Activated CD4-positive, CD25-positive, alpha-beta regulatory T cell treated with anti-CD3 and anti-CD28 coated beads, Interleukin-2, amount 50 U/mL, for 24 hours (primary cell): ENCODE measurements around the gene MLXIPL.
A peak's percentile ranks its signal among the peaks of the same experiment; 100 is the strongest.
"Not testable (repeated sequence)": the region's sequence is repeated elsewhere in the genome, so short reads cannot be mapped to it uniquely, and the experiment has no call there.

ENCODE experiments used
- ATAC-seq, 2 donors: fragments of 150-1000 bp; cut with Tn5 transposase; one replicate each; pipeline ENCODE4 v1.10.0; 2021; ENCODE audit warnings: mild to moderate bottlenecking in 1 of 2, moderate library complexity in 1 of 2

The MLXIPL gene, protein sequence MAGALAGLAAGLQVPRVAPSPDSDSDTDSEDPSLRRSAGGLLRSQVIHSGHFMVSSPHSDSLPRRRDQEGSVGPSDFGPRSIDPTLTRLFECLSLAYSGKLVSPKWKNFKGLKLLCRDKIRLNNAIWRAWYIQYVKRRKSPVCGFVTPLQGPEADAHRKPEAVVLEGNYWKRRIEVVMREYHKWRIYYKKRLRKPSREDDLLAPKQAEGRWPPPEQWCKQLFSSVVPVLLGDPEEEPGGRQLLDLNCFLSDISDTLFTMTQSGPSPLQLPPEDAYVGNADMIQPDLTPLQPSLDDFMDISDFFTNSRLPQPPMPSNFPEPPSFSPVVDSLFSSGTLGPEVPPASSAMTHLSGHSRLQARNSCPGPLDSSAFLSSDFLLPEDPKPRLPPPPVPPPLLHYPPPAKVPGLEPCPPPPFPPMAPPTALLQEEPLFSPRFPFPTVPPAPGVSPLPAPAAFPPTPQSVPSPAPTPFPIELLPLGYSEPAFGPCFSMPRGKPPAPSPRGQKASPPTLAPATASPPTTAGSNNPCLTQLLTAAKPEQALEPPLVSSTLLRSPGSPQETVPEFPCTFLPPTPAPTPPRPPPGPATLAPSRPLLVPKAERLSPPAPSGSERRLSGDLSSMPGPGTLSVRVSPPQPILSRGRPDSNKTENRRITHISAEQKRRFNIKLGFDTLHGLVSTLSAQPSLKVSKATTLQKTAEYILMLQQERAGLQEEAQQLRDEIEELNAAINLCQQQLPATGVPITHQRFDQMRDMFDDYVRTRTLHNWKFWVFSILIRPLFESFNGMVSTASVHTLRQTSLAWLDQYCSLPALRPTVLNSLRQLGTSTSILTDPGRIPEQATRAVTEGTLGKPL

DNA sequence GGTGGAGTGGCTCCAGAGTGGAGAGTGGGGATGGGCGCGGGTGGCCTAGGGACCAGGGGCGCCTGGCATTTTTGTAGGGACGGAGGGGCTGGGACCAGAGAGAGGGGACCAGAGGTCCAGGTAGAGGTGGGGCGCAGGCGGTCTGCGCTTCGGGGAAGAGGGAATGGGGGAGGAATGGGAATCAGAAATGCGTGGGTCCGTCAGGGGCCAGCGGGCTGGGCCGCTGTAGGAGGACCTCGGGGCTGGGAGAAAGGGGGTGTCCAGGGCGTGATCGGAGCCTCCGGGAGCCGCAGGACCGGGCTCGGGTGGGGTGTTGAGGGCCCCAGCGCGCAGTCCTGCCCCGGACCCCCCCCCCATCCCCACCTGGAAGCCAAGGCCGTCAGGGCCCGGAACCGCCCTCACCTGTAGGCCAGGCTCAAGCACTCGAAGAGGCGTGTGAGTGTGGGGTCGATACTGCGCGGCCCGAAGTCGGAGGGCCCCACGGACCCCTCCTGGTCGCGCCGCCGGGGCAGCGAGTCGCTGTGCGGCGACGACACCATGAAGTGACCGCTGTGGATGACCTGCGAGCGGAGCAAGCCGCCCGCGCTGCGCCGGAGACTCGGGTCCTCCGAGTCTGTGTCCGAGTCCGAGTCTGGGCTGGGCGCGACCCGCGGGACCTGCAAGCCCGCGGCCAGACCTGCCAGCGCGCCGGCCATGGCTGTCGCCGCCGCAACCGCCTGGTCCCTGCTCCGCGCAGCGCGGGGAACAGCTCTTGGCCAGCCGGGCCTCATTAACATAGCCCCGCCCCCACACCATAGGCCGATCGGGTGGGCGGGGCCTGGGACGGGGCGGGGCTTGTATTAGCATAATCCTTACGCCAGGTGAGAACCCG is at the start of gene MLXIPL:
TSS of gene MLXIPL (minus strand) at position 725 of the 871 bp plus-strand sequence. CDS start at position 695, 30 bp downstream.
- peak; percentile 46 to 62 for ATAC-seq

DNA sequence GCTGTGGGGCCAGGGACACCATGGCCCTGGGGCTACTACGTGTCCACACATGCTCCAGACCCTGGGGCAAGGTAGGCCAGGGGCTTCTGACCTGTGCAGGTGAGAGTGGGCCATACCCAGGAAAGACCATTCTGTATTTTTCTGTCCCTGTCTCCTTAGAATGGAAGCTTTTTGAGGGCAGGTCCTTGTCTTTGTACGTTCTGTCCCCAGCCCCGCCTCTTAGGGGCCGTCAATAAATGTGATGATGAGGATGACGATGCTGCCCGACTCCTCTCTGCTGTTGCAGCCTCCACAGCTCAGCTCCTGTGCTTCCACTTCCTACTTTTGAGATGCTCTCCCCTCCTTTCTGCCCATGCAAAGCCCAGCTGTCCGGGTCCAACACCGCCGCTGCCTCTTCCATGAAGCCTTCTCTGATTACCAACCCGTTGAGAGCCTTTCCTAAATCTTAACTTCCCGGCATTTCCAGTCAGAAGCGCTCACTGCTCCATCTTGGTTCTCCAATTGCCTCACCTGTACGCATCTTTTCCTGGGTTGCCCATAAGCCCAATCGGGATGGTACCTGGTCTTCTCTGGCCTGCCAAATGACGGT is 47.6 kb upstream of the MLXIPL start:
- ATAC-seq, result no peak

DNA sequence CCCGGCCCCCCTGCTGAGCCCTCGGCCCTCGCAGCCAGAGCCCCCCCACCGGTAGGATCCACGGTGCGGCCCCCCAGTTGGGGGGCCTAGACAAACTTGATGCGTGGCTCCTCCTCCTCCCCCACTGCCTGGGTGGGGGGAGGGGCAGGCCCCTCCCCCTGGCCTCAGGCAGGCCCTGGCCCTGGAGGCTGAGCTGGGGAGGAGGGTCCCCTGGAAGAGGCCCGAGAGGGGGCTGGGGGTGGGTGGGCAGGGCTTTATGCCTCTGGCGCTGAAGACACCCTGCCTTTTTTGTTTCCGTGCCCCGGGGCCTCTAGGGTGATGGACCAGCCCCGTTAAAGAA is 47.0 kb upstream of the MLXIPL start:
- ATAC-seq, result no peak

DNA sequence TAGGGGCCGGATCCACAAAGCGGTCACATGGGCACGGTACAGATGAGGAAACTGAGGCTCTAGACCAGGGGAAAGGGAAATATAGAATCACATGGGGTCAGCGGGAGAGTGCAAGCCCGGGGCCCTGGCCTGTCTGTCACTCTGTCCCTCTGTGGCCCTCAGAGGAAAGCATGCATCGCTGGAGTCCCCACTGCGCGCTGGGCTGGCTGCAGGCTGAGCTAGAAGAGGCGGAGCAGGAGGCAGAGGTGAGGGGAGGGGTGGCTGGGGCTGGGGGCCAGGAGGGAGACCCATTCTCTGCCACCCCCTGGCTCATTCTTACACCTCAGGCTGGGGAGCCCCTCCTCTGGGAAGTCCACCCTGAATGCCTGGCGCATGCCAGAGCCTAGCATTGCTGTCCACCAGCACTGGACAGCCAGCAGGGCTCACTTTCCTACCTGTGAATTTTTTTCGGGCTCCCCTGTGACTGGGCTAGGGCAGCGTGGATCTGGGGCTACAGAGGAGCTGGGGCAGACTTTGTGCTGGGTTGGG is 45.6 kb upstream of the MLXIPL start:
- no peak for ATAC-seq

DNA sequence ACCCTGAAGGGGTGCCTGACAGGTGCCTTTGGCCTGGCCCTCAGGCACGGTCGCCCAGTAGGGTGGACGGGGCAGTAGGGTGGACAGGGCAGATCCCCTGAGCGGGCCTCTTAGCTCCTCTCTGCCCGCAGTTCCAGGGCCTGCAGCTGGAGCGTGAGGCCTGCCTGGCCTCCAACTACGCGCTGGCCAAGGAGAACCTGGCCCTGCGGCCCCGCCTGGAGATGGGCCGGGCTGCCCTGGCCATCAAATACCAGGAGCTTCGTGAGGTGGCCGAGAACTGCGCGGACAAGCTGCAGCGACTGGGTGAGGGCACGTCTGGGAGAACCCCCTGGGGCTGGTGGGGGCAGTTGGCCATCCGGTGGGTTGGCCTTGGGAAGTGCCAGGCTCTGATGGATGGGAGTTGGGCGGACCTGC is 45.0 kb upstream of the MLXIPL start:
- ATAC-seq, result no peak

DNA sequence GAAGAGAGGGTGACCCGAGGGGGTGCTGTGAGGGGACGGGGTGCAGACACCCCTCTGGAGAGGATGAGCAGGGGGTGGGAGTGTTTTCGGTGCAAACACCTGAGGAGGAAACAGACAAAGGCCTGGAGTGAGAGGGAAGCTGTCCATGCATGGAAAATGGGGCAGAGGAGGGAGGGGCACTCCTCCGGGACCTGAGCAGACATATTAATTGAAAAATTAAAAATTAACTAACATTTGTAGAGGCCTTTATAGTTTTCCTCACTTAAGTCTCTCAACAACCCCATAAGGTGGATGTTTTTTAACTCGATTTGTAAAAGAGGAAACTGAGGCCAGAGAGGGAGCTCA is 44.5 kb upstream of the MLXIPL start:
- ATAC-seq, result no peak

DNA sequence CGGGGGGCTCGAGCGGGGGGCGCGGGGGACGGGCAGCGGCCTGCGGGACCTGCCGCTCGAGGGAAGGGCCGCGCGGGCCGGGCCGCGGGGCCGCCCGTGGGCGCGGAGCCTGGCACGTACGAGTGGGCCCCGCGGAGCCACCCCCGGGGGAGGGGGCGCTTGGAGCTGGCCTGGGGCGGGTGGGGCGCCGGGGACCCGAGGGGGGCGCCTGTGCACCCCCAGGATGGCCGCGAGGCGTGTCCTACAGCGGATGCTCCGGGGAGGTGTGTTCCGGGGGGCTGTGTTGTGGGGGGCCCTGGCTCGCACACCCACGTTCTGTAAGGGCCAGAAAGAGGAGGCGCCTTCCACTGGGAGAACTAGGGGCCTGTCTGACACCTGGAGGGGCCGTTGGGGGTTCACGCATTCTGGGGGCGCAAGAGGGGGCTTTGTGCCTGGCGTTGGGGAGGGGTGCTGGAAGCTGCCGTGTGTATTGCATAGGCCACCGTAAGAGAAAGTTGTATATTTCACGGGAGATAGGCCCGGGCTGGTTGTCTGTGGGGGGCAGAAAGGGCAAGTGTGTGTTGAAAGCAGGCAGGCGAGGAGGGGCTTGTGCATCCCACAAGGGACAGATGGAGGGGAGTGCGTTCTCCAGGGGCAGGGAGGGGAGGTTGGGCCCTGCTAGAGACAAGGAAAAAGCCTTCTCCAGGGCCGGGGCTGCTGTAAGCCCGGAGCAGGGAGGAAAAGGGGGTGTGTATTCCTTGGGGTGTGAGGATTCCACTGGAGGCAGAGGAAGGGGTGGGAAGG is 44.0 kb upstream of the MLXIPL start:
- no peak for ATAC-seq

DNA sequence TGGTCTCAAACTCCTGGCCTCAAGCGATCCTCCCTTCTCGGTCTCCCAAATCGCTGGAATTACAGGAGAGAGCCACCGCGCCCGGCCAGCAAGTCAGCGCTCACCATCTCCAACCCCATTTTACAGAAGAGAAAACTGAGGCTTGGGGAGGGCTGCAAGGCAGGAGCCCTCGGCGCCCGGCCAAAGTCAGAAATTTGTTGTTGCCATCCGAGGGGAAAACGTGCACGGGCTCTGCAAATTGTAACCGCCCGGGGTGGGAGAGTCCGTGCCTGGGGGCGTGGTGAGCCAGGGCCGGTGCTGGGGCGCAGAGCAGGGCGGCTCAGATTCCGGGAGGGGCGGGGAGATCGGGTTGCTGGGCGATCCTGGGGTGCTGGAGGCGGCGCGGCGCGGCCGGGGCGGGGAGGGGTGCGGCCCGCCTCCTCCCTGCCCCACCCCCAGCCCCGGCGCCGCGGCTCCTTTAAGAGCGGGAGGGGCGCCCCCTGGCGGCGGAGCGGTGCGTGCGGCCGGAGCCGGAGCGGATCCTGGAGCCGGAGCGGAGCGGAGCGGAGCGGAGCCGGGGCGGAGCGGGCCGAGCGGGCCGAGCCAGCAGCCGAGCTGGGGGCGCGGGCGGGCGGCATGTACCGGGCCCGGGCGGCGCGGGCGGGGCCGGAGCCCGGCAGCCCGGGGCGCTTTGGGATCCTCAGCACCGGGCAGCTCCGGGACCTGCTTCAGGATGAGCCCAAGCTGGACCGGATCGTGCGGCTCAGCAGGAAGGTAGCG is 43.2 kb upstream of the MLXIPL start, which contains the start of gene VPS37D:
TSS of gene VPS37D (plus strand) at position 488 of the 759 bp plus-strand sequence. CDS start at position 616, 128 bp downstream.
- ATAC-seq, result peak; percentile 93 to 94

DNA sequence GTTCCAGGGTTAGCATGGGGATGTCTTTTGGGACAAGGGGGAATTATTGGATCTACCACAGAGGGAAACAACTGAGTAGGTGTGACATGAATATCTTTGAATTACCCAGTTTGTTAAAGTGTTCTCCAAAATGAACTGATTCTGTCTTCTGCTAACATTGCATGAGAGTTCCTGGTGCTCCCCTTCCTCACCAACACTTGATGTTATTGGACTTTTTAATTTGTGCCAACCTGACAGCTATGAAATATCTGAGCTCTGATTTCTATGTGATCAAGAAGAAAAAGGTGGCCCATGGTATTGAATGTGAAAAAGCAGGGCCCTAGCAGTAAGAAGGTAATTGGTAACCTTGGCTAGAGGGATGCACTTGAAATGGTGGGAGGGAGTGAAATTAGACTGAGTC is 38.7 kb upstream of the MLXIPL start:
- ATAC-seq, result no peak

DNA sequence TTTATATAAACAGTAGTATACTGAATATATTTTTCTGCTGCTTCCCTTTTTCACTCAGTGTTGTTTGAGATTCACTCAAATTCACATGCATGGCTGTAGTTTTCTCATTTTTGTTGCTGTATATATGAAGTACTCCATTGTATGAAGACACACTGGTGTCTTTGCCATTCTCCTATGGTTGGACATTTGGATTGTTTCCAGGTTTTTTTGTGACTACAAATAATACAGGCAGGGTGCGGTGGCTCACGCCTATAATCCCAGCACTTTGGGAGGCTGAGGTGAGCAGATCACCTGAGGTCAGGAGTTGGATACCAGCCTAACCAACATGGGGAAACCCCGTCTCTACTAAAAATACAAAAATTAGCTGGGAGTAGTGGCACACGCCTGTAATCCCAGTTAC is 36.3 kb upstream of the MLXIPL start:
- not testable (repeated sequence) for ATAC-seq

DNA sequence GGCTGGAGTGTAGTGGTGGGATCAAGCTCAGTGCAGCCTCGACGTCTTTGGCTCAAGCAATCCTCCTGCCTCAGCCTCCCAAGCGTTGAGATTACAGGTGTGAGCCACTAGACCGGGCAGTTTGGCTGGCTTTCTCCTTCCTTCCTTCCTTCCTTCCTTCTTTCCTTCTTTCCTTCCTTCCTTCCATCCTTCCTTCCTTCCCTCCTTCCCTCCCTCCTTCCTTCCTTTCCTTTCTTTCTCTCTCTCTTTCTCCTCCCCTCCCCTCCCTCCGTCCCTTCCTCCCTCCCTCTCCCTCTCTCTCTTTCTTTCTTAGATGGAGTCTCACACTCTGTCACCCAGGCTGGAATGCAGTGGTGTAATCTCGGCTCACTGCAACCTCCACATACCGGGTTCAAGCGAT is 35.7 kb upstream of the MLXIPL start:
- no peak for ATAC-seq

DNA sequence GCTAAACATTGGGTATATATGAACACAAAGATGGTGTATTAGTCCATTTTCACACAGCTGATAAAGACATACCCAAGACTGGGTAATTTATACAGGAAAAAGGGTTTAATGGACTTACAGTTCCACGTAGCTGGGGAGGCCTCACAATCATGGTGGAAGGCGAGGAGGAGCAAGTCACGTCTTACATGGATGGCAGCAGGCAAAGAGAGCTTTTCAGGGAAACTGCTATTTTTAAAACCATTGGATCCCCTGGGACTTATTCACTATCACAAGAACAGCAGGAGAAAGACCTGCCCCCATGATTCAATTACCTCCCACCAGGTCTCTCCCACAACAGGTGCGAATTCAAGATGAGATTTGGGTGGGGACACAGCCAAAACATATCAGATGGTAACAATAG is 31.0 kb upstream of the MLXIPL start:
- not testable (repeated sequence) for ATAC-seq

DNA sequence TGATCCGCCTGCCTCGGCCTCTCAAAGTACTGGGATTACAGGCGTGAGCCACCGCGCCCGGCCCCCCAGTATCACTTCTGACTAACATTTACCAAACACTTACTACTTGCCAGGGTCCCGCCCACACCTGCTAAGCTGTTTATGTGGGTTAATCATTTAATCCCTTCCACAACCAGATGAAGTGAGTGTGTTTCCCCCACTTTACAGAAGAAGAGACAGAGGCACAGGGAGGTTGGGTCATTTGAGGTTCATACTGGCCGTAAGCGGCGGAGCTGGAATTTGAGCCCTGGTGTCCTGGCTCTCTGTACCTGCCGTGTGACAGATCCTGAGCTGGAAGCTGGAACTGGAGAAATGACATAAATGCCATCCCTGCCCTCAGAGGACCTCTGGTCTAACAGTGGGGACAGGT is 28.2 kb upstream of the MLXIPL start:
- no peak for ATAC-seq

DNA sequence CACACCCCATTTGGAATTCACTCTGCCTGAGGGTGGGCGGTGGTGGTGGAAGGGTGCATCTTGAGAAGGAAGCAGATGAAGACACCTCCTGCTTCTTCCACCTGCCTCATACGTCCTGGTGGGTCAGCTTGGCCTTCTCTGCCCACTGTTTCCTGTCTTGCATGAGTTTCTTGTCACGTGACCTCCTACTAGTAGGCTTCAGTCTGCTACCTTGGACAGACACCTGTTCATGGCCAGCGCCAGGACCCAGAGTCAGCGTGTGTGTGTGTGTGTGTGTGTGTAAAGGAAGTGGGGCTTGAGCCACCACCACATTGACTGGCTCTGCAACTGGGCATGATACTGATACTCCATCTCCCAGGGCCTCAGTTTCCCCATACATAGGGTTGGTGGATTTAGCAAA is 26.2 kb upstream of the MLXIPL start:
- ATAC-seq, result no peak

DNA sequence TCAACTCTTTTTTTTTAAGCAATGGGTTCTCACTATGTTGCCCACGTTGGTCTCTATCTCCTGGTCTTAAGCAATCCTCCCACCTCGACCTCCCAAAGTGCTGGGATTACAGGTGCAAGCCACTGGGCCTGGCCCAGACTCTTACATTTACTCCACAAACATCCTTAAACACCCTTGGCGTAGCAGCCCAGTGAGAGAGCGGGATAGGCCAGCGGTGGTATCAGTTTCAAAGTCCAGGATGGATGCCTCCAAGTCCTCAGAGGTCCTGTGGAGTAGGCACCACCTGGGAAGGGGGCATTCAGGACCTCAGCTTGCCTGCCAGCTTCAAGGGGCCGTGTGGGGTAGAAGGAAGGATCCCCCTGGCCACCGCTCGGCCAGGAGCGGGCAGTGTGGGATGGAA is 25.3 kb upstream of the MLXIPL start:
- ATAC-seq, result no peak

DNA sequence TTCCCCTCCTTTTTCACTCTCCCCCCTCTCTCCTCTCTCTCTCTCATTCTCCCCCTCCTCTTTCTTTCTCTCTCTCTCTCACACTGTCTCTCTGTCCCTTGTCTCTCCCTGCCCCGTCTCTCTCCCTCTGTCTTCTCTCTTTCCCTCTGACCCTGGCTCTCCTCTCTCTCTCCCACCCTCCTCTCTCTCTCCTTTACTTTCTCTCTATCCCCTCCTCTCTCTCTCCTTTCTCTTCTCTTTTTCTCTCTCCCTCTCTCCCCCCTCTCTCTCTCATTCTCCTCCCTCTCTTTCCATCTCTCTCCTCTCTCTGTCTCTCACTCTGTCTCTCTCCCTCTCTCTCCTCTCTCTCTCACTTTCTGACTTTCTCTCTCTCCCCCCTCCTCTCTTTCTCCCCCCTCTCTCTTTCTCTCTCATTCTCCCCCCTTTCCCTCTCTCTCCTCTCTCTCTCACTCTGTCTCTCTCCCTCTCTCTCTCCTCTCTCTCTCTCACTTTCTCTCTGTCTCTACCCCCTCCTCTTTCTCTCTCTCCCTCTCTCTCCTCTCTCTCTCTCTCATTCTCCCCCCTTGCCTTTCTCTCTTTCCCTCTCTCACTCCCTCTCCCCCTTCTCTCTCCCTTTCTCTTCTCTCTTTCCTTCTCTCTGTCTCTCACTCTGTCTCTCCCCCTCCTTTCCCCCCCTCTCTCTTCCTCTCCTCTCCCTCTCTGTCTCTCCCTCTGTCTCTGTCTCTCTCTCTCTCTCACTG is 24.4 kb upstream of the MLXIPL start:
- no peak for ATAC-seq

DNA sequence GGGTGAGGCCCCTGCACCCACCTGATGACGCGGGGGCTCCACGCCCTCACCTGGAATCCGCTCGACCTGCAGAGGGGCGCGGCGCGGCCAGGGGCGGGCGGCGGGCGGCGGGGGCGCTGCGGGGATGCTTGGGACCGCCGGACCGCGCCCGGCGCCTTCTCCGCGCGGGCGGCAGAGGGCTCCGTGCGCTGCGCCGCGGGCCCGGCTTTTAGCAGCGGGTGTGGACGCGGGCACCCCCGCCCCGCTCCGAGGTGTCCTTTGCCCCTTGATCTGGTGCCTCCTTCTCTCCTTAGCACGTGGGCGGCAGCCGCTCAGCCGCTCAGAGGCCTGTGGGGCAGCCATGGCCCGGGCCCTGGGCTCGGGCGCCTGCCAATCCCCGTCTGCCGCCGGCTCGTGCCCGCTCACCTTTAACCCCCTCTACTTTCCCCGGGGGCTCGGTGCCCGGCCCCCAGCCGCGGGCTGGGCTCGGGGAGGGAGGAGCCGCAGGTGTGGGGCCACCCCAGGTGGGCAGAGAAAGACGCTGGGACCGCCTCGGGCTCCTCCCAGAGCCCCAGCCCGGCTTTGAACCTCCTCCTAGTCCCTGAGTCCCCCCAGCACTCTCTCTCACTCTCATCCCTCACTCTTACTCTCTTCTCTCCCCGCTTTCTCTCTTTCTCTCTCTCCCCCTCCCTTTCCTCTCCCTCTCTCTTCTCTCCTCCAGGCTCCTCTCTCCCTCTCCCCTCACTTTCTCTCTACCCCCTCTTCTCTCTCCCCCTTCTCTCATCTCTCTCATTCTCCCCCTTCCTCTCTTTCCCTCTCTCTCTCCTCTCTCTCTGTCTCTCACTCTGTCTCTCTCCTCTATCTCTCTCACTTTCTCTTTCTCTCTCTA is 23.6 kb upstream of the MLXIPL start:
- ATAC-seq, result peak; percentile 64 to 68

DNA sequence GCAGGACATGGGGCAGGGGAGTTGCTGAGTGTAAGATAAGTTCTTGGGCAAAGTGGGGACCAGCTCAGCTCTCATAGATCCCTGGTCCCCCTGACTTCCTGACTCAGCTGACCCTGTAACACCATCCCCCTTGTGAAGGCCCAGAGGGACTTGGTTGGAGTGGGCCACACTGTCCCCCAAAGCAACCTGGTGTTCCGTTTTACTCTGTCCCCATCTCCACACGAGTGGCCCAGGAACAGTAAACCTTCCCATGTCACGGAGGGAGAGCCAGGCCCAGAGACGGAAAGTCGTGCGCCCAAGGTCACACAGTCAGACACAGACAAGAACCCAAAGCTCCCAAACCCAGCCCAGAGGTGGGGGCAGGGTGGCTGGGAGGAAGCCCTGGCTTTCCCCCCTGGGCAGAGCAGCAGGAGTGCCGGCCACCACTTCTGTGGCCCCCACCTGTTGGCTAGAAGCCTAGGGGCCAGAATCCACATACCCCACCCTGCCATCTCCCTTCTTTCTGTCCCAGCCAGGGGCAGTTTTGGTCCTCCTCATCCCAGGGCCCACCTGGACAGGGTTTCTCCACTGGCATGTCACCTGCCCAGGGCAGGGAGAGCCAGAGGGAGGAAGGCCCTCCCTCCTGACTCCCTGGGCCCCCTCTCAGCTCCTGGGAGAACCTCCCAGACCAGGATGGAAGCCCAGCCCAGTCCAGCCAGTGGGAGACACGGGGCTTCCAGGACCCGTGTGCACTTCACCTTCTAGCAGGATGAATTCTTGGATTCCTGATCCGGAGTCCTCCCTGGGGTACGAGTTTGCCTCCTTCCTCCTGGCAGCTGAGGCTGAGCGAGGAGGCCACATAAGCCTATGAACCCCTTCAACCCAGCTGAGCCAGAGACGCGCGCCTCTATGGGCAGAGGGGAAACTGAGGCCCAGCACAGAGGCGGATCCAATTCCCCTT is 22.7 kb upstream of the MLXIPL start:
- no peak for ATAC-seq
